NCI-H1105 (cell line): ENCODE results near the gene ZNF487.
A peak's percentile ranks its signal among the peaks of the same experiment; 100 is the strongest.
"Not testable (repeated sequence)": the region's sequence is repeated elsewhere in the genome, so short reads cannot be mapped to it uniquely, and the experiment has no call there.

Experiments
- DNase-seq: peaks from one replicate; lab custom pipeline; 2025; lab: John Stamatoyannopoulos, UW

The ZNF487 gene

GRCh38 chr10:43437141-43437870 lies 395 bp downstream of the ZNF487 start:
- no peak for DNase-seq

- no peak for DNase-seq
Observed at GRCh38 chr10:43440463-43441134, 3.7 kb downstream of the ZNF487 start.

GRCh38 chr10:43444323-43444722 lies 7.4 kb downstream of the ZNF487 start:
- DNase-seq, result no peak

- no peak for DNase-seq
Observed at GRCh38 chr10:43444897-43445466, 8.1 kb downstream of the ZNF487 start.

- not testable (repeated sequence) for DNase-seq
Observed at GRCh38 chr10:43446219-43447017, 9.5 kb downstream of the ZNF487 start.

GRCh38 chr10:43448742-43449141 lies 11.8 kb downstream of the ZNF487 start:
- DNase-seq, result no peak

GRCh38 chr10:43452356-43452914 lies 15.5 kb downstream of the ZNF487 start:
- DNase-seq, result no peak

- DNase-seq, result no peak
Observed at GRCh38 chr10:43453266-43453831, 16.4 kb downstream of the ZNF487 start.

GRCh38 chr10:43454025-43454424 lies 17.1 kb downstream of the ZNF487 start:
- DNase-seq, result not testable (repeated sequence)

GRCh38 chr10:43456561-43456960 lies 19.6 kb downstream of the ZNF487 start:
- DNase-seq, result not testable (repeated sequence)

GRCh38 chr10:43458227-43458626 lies 21.3 kb downstream of the ZNF487 start:
- DNase-seq, result no peak

GRCh38 chr10:43461950-43462349 lies 25.0 kb downstream of the ZNF487 start:
- DNase-seq, result peak; percentile 37

- DNase-seq, result not testable (repeated sequence)
Observed at GRCh38 chr10:43465086-43465735, 28.3 kb downstream of the ZNF487 start.

GRCh38 chr10:43465736-43466120 lies 28.8 kb downstream of the ZNF487 start:
- not testable (repeated sequence) for DNase-seq

GRCh38 chr10:43471146-43471545 lies 34.2 kb downstream of the ZNF487 start:
- DNase-seq, result no peak

GRCh38 chr10:43471935-43472720 lies 35.2 kb downstream of the ZNF487 start:
- no peak for DNase-seq

GRCh38 chr10:43479275-43479674 lies 42.4 kb downstream of the ZNF487 start:
- no peak for DNase-seq

- DNase-seq, result no peak
Observed at GRCh38 chr10:43482319-43483078, 45.6 kb downstream of the ZNF487 start.

- DNase-seq, result no peak
Observed at GRCh38 chr10:43491855-43492254, 54.9 kb downstream of the ZNF487 start.

- DNase-seq, result no peak
Observed at GRCh38 chr10:43502931-43503330, 66.0 kb downstream of the ZNF487 start.
